Activated naive CD4-positive, alpha-beta T cell treated with anti-CD3 and anti-CD28 coated beads for 36 hours (primary cell): ENCODE data around the gene CDH13. TPM values are rescaled to one million over a fixed set of nuclear protein-coding genes. Genes with fewer than 3 reads are reported as not detected.
A peak's percentile ranks its signal among the peaks of the same experiment; 100 is the strongest.

Source experiments
- CTCF ChIA-PET: fragments of 350-600 bp; sonication (Branson Sonifier 250); formaldehyde crosslinking; loops from one replicate; lab custom pipeline; 2021; ENCODE audit warnings: antibody characterized with exemption; lab: Charles Lee
- DNase-seq: peaks from one replicate; pipeline ENCODE4 v3.0.0-alpha.2; 2020
- H3K27ac Mint-ChIP-seq: one replicate; pipeline ENCODE4 v1.8.0; 2021; ENCODE audit warnings: mild to moderate bottlenecking, mixed read lengths
- H3K27me3 Mint-ChIP-seq: one replicate; pipeline ENCODE4 v1.8.0; 2021; ENCODE audit warnings: low read depth, mixed read lengths
- H3K36me3 Mint-ChIP-seq: one replicate; pipeline ENCODE4 v1.8.0; 2021; ENCODE audit warnings: low read depth, mixed read lengths
- H3K4me1 Mint-ChIP-seq: one replicate; pipeline ENCODE4 v1.8.0; 2021; ENCODE audit warnings: low read depth, mixed read lengths
- H3K4me3 Mint-ChIP-seq: one replicate; pipeline ENCODE4 v1.8.0; 2021; ENCODE audit warnings: mild to moderate bottlenecking, moderate library complexity, mixed read lengths
- H3K9me3 Mint-ChIP-seq: one replicate; pipeline ENCODE4 v1.8.0; 2021; ENCODE audit warnings: mixed read lengths
- intact Hi-C: fragments of 100-400 bp; cut with micrococcal nuclease; formaldehyde crosslinking; loops from one replicate; pipeline ENCODE4 v1.15.1; 2023
- total RNA-seq, 2 experiments: library from RNA; stranded (reverse); gene quantifications; one replicate each; pipeline ENCODE4 v1.2.3, GENCODE V29; 2021

The CDH13 gene
- total RNA-seq, 2 experiments from 2014 or later: not detected

DNA sequence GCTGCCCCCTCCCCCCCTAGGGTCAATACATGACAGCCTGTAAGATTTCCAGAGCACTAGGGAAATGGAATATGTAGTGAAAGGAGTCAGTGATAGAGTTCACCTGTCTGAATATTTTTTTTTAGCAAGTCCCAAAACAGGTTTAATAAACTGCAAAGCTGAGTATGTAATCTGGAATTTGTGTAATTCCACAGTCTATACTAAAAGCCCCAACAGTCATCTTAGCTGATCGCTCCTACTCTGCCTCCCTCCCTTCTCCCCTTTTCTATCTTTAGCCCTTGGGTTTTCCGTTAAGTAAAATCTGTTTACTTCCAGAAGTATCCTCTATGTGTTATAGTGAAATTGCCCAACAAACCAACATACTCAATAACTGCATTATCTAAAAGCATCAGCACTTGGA lies 3.5 kb downstream of the CDH13 start:
- CTCF ChIA-PET: interaction anchor here (0.6 to 0.8 kb wide), 2 partner anchors 17 to 33 kb away, joined by 3 to 6 read pairs; no protein-coding TSS in a partner anchor
- DNase-seq: no peak

DNA sequence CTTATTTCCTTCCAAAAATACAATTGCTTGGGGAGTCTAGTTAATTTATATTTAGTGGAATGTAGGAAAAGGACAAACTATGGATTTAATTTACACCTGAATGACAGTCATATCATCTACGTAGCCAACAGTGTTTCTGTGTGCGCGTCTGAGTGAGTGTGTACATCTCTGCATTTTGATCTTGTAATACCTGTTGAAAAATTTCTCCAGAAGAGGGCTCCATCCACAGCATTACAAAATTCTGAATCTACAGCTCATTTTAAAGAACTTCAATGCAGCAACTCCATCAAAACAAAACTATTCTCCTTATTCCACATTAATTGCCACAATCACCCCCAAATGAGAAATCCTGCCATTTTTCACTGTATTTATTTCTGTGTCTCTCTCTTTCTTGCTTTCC lies 3.9 kb downstream of the CDH13 start:
- no peaks in the 10 kb centered on the region for H3K9me3 Mint-ChIP-seq
- H3K27ac Mint-ChIP-seq: no peak overlapping the region
- no peak overlapping the region for H3K4me3 Mint-ChIP-seq
- H3K36me3 Mint-ChIP-seq: no peaks in the 10 kb centered on the region
- CTCF ChIA-PET: interaction anchor here (0.5 to 0.8 kb wide), 3 partner anchors 10 to 33 kb away, joined by 3 to 6 read pairs (median 3); no protein-coding TSS in a partner anchor
- intact Hi-C loops: loop anchor here (5.0 kb wide), 2 partner anchors 87 to 587 kb away; no protein-coding TSS in a partner anchor
- peaks cover 41% of the 10 kb centered on the region for H3K27me3 Mint-ChIP-seq
- DNase-seq: no peak
- peaks cover 6% of the 10 kb centered on the region for H3K4me1 Mint-ChIP-seq

More for the DNA sequence above, 3.5 kb downstream of the CDH13 start:
- H3K36me3 Mint-ChIP-seq: no peaks in the 10 kb centered on the region
- peaks cover 46% of the 10 kb centered on the region for H3K27me3 Mint-ChIP-seq
- H3K4me1 Mint-ChIP-seq: peaks cover 4% of the 10 kb centered on the region
- H3K4me3 Mint-ChIP-seq: no peak overlapping the region
- no peak overlapping the region for H3K27ac Mint-ChIP-seq
- H3K9me3 Mint-ChIP-seq: no peaks in the 10 kb centered on the region
- intact Hi-C loops: loop anchor here (5.0 kb wide), 2 partner anchors 87 to 587 kb away; no protein-coding TSS in a partner anchor

DNA sequence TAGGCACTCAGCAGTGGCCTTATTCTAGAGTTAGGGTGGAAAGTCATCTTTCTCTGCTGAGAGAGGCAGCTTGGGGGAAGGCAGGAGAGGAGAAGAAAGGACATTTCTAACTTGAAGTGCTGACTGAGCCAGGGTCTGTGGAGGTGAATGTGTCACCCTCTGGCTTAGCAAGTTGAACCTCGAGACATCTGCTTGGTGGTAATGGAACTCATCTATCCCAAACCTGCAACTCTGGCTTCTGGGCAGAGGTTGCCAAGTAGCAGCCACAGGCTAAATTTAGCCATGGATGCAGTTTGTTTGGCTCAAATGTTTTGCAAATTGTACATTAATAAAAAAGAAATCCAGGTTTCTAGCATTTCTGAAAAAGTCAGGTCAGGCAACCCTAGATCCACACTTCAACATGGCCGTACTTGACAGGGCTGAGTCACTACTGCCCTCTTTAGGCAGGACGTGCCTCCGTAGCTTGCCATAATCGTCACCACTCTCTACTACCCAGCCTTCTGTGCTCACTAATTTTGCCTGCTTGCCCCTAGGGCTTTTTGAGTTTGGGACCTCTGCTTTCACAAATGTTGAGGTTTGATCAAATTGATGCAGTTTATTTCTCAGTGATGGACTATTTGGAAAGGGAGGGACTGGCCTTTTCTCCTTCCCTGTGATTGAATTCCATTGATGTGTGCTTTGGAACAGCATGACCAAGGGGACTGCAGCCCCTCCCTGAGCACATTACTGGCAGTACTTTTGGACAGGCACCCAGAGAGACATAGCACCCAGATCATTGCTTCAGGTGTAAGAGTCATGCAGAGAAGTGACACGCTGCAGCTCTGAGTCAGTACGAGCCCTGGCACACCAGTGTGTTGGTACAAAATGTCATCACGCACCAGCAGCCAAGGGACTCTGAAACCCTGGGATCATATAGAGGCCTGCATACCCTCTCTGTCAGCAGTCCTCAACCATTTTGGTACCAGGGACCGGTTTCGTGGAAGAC lies 5.2 kb downstream of the CDH13 start:
- peaks cover 6% of the 10 kb centered on the region for H3K4me1 Mint-ChIP-seq
- peaks cover 30% of the 10 kb centered on the region for H3K27me3 Mint-ChIP-seq
- no peak overlapping the region for H3K4me3 Mint-ChIP-seq
- intact Hi-C loops: loop anchor here (5.0 kb wide), 2 partner anchors 85 to 585 kb away; no protein-coding TSS in a partner anchor
- no peaks in the 10 kb centered on the region for H3K9me3 Mint-ChIP-seq
- CTCF ChIA-PET: no interaction called here
- no peaks in the 10 kb centered on the region for H3K36me3 Mint-ChIP-seq
- peak; percentile 18 for DNase-seq
- H3K27ac Mint-ChIP-seq: no peak overlapping the region

DNA sequence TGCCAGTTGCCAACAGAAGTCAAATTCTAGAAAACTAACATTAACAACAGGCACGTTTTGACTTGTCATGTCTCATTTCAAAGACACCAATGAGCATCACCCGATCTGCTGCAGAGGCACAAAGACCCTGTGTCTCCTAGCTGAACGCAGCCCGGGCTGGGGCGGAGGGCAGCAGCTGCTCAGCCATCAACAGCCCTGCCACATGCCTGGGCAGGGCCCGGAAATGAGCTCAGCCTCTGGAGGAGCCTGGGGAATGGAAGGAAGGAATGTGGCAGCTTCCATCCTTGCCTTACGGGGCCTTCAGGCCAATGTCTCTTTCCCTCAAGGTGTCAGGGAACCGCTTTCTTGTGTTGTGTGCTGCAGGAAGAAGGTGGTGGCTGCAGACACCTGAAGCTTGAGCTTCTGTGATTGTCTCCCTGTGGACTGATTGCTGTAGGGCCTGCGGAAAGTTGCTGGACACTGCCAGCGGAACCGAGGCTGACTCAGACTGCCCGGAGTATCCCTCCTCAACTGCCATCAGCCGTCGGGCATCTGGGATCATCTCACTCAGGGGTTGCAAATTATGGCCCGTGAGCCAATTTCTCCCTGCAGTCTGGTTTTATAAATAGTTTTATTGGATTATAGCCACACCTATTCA lies 7.3 kb downstream of the CDH13 start:
- Mint-ChIP-seq H3K27me3 (peaks cover 20% of the 10 kb centered on the region), H3K4me3 (no peak overlapping the region), H3K9me3 (no peaks in the 10 kb centered on the region), H3K4me1 (peaks cover 4% of the 10 kb centered on the region), H3K36me3 (no peaks in the 10 kb centered on the region), H3K27ac (no peak overlapping the region)
- CTCF ChIA-PET: interaction anchor here (1.2 to 1.5 kb wide), 2 partner anchors 371 kb away, joined by 3 to 5 read pairs; no protein-coding TSS in a partner anchor
- intact Hi-C loops: loop anchor here (5.0 kb wide), 2 partner anchors 83 to 583 kb away; no protein-coding TSS in a partner anchor
- DNase-seq: no peak

DNA sequence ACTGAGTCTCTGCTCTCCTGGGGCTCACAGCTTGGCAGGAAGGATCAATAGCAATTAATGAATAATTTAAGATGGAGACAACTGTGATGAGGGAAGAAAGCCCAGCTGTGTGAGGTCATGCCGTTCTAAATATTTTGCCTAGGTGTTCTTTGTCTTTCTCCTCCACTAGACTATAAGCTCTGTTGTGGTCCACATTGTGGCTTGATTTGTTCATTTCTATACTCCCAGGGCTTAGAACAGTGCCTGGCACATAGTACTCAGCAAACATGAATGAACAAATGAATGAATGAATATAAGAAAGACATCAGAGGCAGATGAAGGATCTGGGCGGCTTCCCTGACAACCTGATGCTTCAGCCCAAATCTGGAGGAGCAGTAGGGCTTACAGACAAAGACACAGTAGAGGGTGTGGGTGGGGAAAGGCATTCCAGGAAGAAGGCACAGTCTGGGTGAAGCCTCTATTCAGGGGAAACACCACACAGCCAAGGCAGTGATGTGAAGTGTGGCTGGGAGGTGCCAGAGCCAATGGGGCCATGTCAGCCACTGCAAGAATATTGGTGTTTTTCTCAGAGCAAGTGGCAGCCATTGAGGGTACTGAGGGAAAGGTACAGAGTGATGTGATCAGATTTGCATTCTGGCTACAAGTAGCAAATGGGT lies 8.3 kb downstream of the CDH13 start:
- Mint-ChIP-seq H3K9me3 (no peaks in the 10 kb centered on the region), H3K4me3 (no peak overlapping the region), H3K27me3 (peaks cover 10% of the 10 kb centered on the region), H3K27ac (no peak overlapping the region), H3K36me3 (no peaks in the 10 kb centered on the region), H3K4me1 (peaks cover 4% of the 10 kb centered on the region)
- CTCF ChIA-PET: interaction anchor here (1.5 kb wide), 1 partner anchor 372 kb away, joined by 5 read pairs; no protein-coding TSS in a partner anchor
- DNase-seq: no peak
- intact Hi-C loops: loop anchor here (5.0 kb wide), 3 partner anchors 82 to 582 kb away; no protein-coding TSS in a partner anchor

DNA sequence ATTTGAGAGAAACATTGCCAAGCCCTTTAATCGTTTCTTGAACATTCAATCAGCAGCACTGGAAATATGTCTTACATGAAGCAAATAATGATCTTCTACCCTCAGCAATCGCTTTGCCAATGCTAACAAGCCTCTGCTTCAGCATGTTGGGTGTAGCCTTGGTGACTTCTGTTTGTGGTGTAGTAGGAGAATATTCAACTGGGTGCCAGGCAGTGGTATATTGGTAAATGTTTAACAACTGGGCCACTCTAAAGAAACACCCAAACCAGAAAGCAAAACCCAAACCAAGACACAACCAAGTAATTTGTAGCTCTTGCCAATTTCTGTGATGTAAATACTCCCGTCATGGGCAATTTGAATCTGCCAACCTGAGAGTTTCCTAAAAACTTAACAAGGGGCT lies 9.7 kb downstream of the CDH13 start:
- intact Hi-C loops: loop anchor here (5.0 kb wide), 1 partner anchor 186 kb away; no protein-coding TSS in a partner anchor
- Mint-ChIP-seq H3K36me3 (no peaks in the 10 kb centered on the region), H3K4me1 (peaks cover 5% of the 10 kb centered on the region), H3K27me3 (peaks cover 6% of the 10 kb centered on the region), H3K9me3 (no peaks in the 10 kb centered on the region), H3K4me3 (no peak overlapping the region), H3K27ac (no peak overlapping the region)
- CTCF ChIA-PET: no interaction called here
- no peak for DNase-seq

DNA sequence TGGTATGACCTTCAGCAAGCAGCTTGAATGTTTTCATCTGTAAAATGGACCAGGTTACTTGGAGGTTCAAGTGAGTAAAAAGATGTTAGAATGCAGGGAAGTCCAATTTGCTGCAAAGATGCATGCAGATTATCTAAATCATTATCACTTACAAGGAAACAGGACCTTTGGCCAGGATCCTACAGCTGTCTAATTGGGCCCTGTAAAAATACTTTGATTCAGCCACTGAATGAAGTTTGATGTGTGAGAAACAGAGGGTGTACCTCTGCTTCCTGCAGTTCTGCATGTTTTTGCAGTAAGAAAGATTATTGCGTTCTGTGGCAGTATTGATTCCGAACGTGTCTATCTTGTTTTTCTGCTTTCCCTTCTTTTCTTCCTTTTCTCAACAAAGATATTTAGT lies 10.2 kb downstream of the CDH13 start:
- no peak overlapping the region for H3K4me3 Mint-ChIP-seq
- no peak for DNase-seq
- H3K36me3 Mint-ChIP-seq: no peaks in the 10 kb centered on the region
- H3K27ac Mint-ChIP-seq: no peak overlapping the region
- H3K9me3 Mint-ChIP-seq: no peaks in the 10 kb centered on the region
- intact Hi-C loops: loop anchor here (5.0 kb wide), 1 partner anchor 185 kb away; no protein-coding TSS in a partner anchor
- peaks cover 6% of the 10 kb centered on the region for H3K27me3 Mint-ChIP-seq
- H3K4me1 Mint-ChIP-seq: peaks cover 8% of the 10 kb centered on the region
- CTCF ChIA-PET: no interaction called here

DNA sequence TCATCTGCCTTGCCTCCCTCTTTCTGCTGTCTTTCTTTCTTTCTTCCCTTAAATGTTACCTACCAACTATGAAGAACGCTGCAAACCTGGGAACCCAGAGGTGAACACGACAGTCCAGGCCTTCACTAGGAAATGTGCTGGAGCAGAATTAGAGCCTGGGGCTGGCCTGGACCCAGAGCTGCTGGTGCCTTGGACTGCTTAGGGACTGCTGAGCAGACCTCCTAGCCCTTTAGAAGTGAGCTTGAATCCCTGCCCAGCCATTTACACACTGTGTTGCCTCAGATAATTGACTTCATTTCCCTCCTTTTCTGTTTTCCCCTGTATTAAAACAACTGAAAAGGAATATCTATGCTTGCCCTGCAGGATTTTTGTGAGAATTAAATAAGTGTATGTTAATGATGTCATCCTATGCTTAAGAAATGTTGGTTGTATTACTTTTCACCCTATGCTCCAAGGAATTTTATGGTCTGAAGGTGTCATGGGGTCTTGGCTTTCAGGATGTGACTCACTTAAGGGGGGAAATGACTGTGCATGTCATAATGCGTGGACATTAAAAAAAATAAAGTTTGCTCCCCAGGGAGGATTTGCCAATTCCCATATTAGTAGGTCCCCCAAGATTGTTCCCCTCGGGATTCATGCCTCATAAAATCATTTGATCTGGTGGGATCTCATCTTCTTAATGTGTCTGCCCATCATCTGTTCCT lies 11.5 kb downstream of the CDH13 start:
- Mint-ChIP-seq H3K4me1 (peaks cover 8% of the 10 kb centered on the region), H3K9me3 (no peaks in the 10 kb centered on the region), H3K36me3 (no peaks in the 10 kb centered on the region), H3K27ac (no peak overlapping the region), H3K27me3 (peaks cover 6% of the 10 kb centered on the region), H3K4me3 (no peak overlapping the region)
- no peak for DNase-seq
- CTCF ChIA-PET: interaction anchor here (0.9 kb wide), 1 partner anchor 14 kb away, joined by 3 read pairs; no protein-coding TSS in a partner anchor
- intact Hi-C loops: loop anchor here (5.0 kb wide), 1 partner anchor 184 kb away; no protein-coding TSS in a partner anchor

DNA sequence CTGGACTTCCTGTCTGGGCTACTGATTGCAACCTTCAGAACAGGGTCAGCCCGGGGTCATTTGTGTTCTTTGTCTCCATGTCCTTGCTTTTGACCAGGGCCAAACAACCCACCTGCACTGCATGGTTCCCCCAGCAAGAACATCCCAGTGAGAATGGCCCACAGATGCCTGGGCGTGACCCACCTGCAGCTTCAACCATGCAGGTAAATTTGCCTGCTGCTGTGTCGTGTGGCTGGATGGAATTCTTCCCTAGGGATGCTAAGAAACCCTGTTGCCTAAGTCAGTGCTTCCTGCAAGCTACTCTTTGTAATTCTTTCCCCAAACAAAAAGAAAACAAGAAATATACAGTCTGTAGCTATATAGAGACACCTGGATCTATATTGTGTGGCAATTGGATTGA lies 12.5 kb downstream of the CDH13 start:
- Mint-ChIP-seq H3K27me3 (peaks cover 6% of the 10 kb centered on the region), H3K27ac (no peak overlapping the region), H3K9me3 (no peaks in the 10 kb centered on the region), H3K4me1 (peaks cover 8% of the 10 kb centered on the region), H3K4me3 (no peak overlapping the region), H3K36me3 (no peaks in the 10 kb centered on the region)
- DNase-seq: no peak
- CTCF ChIA-PET: interaction anchor here (0.9 kb wide), 1 partner anchor 13 kb away, joined by 3 read pairs; no protein-coding TSS in a partner anchor
- intact Hi-C loops: loop anchor here (1.0 to 5.0 kb wide), 2 partner anchors 183 to 376 kb away; no protein-coding TSS in a partner anchor

DNA sequence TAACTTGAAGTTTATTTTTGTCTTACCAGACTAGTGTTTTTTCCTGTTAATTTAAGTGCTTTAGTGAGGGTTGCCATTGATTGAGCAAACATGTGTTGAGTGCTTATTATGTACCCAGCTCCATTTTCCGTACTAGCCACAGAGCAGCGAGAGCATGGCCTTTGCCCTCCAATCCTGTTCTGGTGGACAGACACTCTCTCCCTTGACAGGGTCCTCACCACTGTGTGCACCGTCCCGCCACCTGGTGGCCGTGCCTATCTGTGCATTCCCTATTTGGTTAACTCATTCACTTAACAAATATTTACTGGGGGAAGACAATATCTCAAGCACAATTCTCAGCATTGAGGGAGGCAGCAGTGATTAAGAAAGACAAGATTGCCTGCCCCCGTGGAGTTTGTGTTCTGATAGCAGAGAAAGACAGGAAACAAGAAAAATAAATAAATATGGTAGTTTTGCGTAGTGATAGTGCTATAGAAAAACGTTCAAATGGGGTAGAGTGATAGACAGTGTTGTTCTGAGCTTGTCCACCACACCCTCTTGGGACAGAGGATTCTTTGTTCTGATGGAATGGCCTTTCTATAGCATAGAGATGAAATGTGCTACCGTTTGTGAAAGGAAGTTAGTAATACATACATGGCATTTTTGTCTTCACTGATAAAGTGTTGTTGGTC lies 13.0 kb downstream of the CDH13 start:
- Mint-ChIP-seq H3K4me1 (peaks cover 8% of the 10 kb centered on the region), H3K27me3 (peaks cover 6% of the 10 kb centered on the region), H3K27ac (no peak overlapping the region), H3K4me3 (no peak overlapping the region), H3K36me3 (no peaks in the 10 kb centered on the region), H3K9me3 (no peaks in the 10 kb centered on the region)
- intact Hi-C loops: loop anchor here (1.0 to 5.0 kb wide), 3 partner anchors 15 to 376 kb away; no protein-coding TSS in a partner anchor
- CTCF ChIA-PET: interaction anchor here (0.6 to 1.4 kb wide), 7 partner anchors 9 to 804 kb away, joined by 3 to 4 read pairs (median 3); no protein-coding TSS in a partner anchor
- peak; percentile 66 for DNase-seq
